GM23338 (cell line): Measurements from ENCODE around the gene UBE2D4. TPM values are rescaled to one million over a fixed set of nuclear protein-coding genes. Genes with fewer than 3 reads are reported as not detected.
"Not testable (repeated sequence)": the region's sequence is repeated elsewhere in the genome, so short reads cannot be mapped to it uniquely, and the experiment has no call there.

Experiments
- ATAC-seq: fragments of 200-7000 bp; cut with Tn5 transposase; 3 replicates; pipeline ENCODE4 v1.9.1; 2020
- DNase-seq: peaks from one replicate; pipeline ENCODE4 v3.0.0-alpha.2; 2015; ENCODE audit warnings: low spot score
- H2AFZ ChIP-seq: fragments of 200-600 bp; sonication (generic); 2 replicates; pipeline ENCODE4 v1.8.0; 2016; ENCODE audit warnings: antibody characterized with exemption, mild to moderate bottlenecking, moderate library complexity
- H3F3A ChIP-seq: fragments of 200-600 bp; sonication (generic); replicated peaks from 2 replicates; pipeline ENCODE4 v1.8.0; 2017; ENCODE audit warnings: antibody characterized with exemption, mixed run types, low read depth
- H3K27ac ChIP-seq: fragments of 200-600 bp; sonication (generic); 2 replicates; pipeline ENCODE4 v1.6.1; 2016; ENCODE audit warnings: low read depth
- H3K27me3 ChIP-seq: fragments of 200-600 bp; sonication (generic); 2 replicates; pipeline ENCODE4 v1.8.0; 2016; ENCODE audit warnings: mild to moderate bottlenecking, mixed run types, moderate library complexity; ENCODE audit not compliant: insufficient read depth
- H3K36me3 ChIP-seq: fragments of 200-600 bp; sonication (generic); 2 replicates; pipeline ENCODE4 v1.8.0; 2016; ENCODE audit warnings: mild to moderate bottlenecking; ENCODE audit not compliant: insufficient read depth
- H3K4me1 ChIP-seq: fragments of 200-600 bp; sonication (generic); 2 replicates; pipeline ENCODE4 v1.8.0; 2016; ENCODE audit warnings: mild to moderate bottlenecking, moderate library complexity; ENCODE audit not compliant: insufficient read depth
- H3K4me2 ChIP-seq: fragments of 200-600 bp; sonication (generic); 2 replicates; pipeline ENCODE4 v1.7.1; 2017; ENCODE audit warnings: mixed run types
- H3K4me3 ChIP-seq: fragments of 200-600 bp; sonication (generic); 2 replicates; pipeline ENCODE4 v1.6.1; 2016; ENCODE audit warnings: mixed run types
- H3K79me2 ChIP-seq: fragments of 200-600 bp; sonication (generic); replicated peaks from 2 replicates; pipeline ENCODE4 v1.8.0; 2017; ENCODE audit warnings: mild to moderate bottlenecking; ENCODE audit not compliant: insufficient read depth
- H3K9me2 ChIP-seq: fragments of 200-600 bp; sonication (generic); 2 replicates; pipeline ENCODE4 v1.8.0; 2017; ENCODE audit not compliant: insufficient read depth
- H4K20me1 ChIP-seq: fragments of 200-600 bp; sonication (generic); replicated peaks from 2 replicates; pipeline ENCODE4 v1.8.0; 2017; ENCODE audit warnings: mild to moderate bottlenecking; ENCODE audit not compliant: insufficient read depth
- H3K27ac Mint-ChIP-seq: 2 replicates; pipeline ENCODE4 v1.8.0; 2020; ENCODE audit warnings: inconsistent platforms, mild to moderate bottlenecking, moderate library complexity, mixed read lengths
- H3K27me3 Mint-ChIP-seq: 3 replicates; pipeline ENCODE4 v1.8.0; 2022; ENCODE audit warnings: low read depth, mild to moderate bottlenecking, moderate library complexity, mixed read lengths, inconsistent platforms; ENCODE audit not compliant: insufficient read depth, poor library complexity
- H3K36me3 Mint-ChIP-seq: 3 replicates; pipeline ENCODE4 v1.8.0; 2021; ENCODE audit warnings: low read depth, mild to moderate bottlenecking, inconsistent platforms, moderate library complexity, mixed read lengths
- H3K4me1 Mint-ChIP-seq: 3 replicates; pipeline ENCODE4 v1.8.0; 2020; ENCODE audit warnings: mild to moderate bottlenecking, inconsistent platforms, mixed read lengths
- H3K4me3 Mint-ChIP-seq: 3 replicates; pipeline ENCODE4 v1.8.0; 2021; ENCODE audit warnings: moderate library complexity, mild to moderate bottlenecking, inconsistent platforms, mixed read lengths
- H3K9me3 Mint-ChIP-seq: 3 replicates; pipeline ENCODE4 v1.8.0; 2020; ENCODE audit warnings: moderate library complexity, mild to moderate bottlenecking, inconsistent platforms, mixed read lengths
- POLR2AphosphoS5 ChIP-seq: IDR thresholded peaks from 2 replicates; pipeline ENCODE4 v1.6.1; 2016; ENCODE audit warnings: antibody characterized with exemption, low read depth
- polyA plus RNA-seq: library from polyadenylated mRNA; unstranded; fragments of >200 nt; fragmentation: Nextera tagmentation; extraction: Ambion mirVana; gene quantifications from 2 replicates; pipeline ENCODE4 v1.2.1, GENCODE V29; 2016
- total RNA-seq: library from RNA; depleted of rRNA; stranded (reverse); fragments of >200 nt; shearing (Covaris generic); gene quantifications from 2 replicates; pipeline ENCODE4 v1.2.3, GENCODE V29; 2014
- TF ChIP-seq, protein P1 (sequence below), 2 experiments: fragments of 200-600 bp in 1 of 2; sonication (generic) in 1 of 2; conservative IDR thresholded peaks; 2 replicates each; pipeline versions ENCODE4 v1.5.1 to v1.6.1; 2016 to 2017; ENCODE audit warnings: antibody characterized with exemption in 2 of 2, low read depth in 2 of 2, mild to moderate bottlenecking in 2 of 2, moderate library complexity in 1 of 2

UBE2D4 gene
- total and polyA plus RNA-seq, 2 experiments from 2014 or later, result 5.8 to 8.4 TPM

DNA sequence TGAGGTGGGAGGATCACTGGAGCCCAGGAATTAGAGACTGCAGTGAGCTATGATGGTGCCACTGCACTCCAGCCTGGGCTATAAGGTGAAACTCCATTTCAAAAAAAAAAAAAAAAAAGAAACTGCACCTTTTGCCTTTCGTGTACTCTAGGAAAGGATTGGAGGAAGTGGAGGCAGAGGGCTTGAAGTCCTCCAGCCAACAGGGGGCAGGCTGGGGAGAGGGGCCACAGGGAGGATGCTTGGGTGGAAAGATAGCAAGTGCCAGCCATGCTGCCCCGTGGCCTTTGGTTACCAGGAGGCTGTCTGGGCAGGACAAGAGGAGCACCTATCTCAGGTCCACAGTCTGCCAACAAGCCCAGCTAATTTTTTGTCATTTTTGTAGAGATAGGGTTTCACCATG lies 57.5 kb downstream of the UBE2D4 start:
- not testable (repeated sequence) for H3K4me1 ChIP-seq, H3F3A ChIP-seq, H3K9me2 ChIP-seq, H3K4me3 Mint-ChIP-seq, H4K20me1 ChIP-seq, H3K4me1 Mint-ChIP-seq, H3K27me3 Mint-ChIP-seq, H3K79me2 ChIP-seq, H3K27ac Mint-ChIP-seq, H3K4me2 ChIP-seq, DNase-seq, H3K27ac ChIP-seq, H2AFZ ChIP-seq, ATAC-seq, H3K4me3 ChIP-seq, H3K27me3 ChIP-seq, H3K36me3 Mint-ChIP-seq, H3K36me3 ChIP-seq, H3K9me3 Mint-ChIP-seq
- TF ChIP-seq, protein P1, sequence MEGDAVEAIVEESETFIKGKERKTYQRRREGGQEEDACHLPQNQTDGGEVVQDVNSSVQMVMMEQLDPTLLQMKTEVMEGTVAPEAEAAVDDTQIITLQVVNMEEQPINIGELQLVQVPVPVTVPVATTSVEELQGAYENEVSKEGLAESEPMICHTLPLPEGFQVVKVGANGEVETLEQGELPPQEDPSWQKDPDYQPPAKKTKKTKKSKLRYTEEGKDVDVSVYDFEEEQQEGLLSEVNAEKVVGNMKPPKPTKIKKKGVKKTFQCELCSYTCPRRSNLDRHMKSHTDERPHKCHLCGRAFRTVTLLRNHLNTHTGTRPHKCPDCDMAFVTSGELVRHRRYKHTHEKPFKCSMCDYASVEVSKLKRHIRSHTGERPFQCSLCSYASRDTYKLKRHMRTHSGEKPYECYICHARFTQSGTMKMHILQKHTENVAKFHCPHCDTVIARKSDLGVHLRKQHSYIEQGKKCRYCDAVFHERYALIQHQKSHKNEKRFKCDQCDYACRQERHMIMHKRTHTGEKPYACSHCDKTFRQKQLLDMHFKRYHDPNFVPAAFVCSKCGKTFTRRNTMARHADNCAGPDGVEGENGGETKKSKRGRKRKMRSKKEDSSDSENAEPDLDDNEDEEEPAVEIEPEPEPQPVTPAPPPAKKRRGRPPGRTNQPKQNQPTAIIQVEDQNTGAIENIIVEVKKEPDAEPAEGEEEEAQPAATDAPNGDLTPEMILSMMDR (conservative IDR thresholded peaks at IDR 0.05; ENCODE audit: low read depth in 2 of 2), result peak; percentile 12 to 31; a peak in 2 of 4 replicates

DNA sequence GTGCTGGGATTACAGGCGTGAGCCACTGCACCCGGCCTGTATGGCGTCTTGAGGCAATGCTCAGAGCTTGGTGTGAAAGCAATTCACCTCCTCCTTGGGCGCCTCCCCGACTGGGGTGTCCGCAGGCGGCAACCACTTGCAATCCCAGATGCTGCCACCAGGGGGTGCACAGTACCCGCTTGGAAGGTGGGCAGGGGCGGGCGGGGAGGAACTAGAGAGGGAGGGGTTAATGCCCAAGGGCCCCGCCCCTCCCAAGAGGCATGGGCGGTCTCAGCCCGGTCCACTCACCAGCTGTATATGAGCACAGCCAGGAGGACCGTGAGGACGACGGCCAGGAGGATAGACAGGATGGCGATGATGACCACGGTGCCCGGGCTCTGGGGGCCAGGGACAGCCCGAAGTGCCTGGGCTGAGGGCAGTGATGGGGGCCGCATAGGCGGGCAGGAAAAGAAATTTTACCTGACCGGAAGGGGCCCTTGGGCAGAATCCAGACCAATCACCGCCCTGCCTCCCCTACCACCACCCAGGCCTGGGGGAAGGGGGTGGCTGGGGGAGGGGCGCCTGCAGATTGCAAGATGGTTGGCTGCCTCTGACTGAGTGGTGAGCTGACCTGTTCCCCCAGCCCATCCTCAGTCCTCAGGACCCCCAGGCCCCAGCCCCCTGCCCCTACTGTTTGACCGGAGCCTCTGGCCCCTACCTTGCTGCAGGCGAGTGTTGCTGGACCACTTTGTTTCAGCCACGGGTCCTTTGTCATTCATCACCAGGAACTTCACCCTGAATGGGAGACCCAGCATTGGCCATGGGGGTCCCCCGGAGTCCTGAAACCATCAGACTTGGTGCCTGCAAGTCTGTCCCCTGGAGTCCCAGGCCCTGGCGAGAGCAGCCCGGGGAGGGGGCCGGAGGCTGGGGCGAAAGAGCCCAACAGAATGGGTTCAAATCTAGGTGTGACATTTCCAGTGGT lies 59.9 kb downstream of the UBE2D4 start:
- Histone ChIP-seq H3K4me3 (peak overlapping the region; percentile 61), H3K4me2 (peak overlapping the region; percentile 78)
- peak overlapping the region; percentile 94 for H3K27ac Mint-ChIP-seq
- H4K20me1 ChIP-seq, H3K4me1 Mint-ChIP-seq, H2AFZ ChIP-seq, H3K36me3 Mint-ChIP-seq, H3K9me2 ChIP-seq, H3K27me3 Mint-ChIP-seq, H3K27me3 ChIP-seq, H3K27ac ChIP-seq, H3K9me3 Mint-ChIP-seq, H3K79me2 ChIP-seq, H3K4me1 ChIP-seq, H3F3A ChIP-seq, H3K36me3 ChIP-seq: not testable (repeated sequence)
- ATAC-seq, result peak; percentile 87
- TF ChIP-seq, protein P1 (conservative IDR thresholded peaks at IDR 0.05; ENCODE audit: low read depth in 2 of 2), result peak; percentile 37 to 72
- peak; percentile 65 for TF ChIP-seq POLR2AphosphoS5
- peak overlapping the region; percentile 82 for H3K4me3 Mint-ChIP-seq
- DNase-seq, result peak; percentile 68

GRCh38 chr7:43987476-43987875 lies 61.2 kb downstream of the UBE2D4 start:
- H3K27ac Mint-ChIP-seq, ATAC-seq, H3K36me3 Mint-ChIP-seq, H3K79me2 ChIP-seq, H3K27ac ChIP-seq, H3K9me3 Mint-ChIP-seq, H3K9me2 ChIP-seq, H3K36me3 ChIP-seq, H4K20me1 ChIP-seq, H3K4me1 Mint-ChIP-seq, H3K4me3 Mint-ChIP-seq, H3F3A ChIP-seq, H3K4me1 ChIP-seq, H2AFZ ChIP-seq, H3K4me2 ChIP-seq, H3K4me3 ChIP-seq, H3K27me3 ChIP-seq, DNase-seq, H3K27me3 Mint-ChIP-seq: not testable (repeated sequence)

DNA sequence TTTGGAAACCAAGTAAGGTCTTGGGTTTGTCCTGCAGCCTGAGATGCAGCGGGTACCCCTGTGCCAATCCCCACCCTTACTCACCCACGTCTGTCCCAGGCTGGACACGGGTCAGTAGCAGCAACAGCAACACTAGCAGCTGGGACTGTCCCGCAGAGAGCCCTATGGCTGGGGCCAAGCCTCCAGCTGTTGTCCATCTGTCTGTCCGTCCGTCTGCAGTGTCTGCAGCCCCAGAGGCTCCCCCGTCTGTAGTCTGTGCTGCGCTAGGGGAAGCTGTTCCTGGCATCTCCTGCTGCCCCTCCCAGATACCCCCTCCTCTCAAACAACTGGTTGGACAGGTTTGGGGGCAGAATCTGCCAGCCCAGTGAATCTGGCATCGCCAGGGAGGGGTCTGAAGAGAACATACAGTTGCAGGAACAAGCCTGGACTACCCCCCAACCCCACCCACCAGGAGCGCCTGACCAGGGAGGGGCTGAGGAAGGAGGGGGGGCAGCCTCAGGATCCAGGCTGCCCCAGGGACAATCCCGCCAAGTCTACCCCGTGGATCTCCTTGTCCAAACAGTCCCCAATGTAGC lies 63.9 kb downstream of the UBE2D4 start:
- not testable (repeated sequence) for ATAC-seq, H3K9me3 Mint-ChIP-seq, H3K27ac Mint-ChIP-seq, H3K27me3 Mint-ChIP-seq, H3K4me2 ChIP-seq, H3K9me2 ChIP-seq, H3F3A ChIP-seq, H4K20me1 ChIP-seq, H3K27me3 ChIP-seq, H3K36me3 Mint-ChIP-seq, H3K36me3 ChIP-seq, H3K79me2 ChIP-seq, H2AFZ ChIP-seq, H3K4me3 Mint-ChIP-seq, H3K4me3 ChIP-seq, DNase-seq, H3K4me1 Mint-ChIP-seq, H3K27ac ChIP-seq, H3K4me1 ChIP-seq

GRCh38 chr7:43990829-43991228 lies 64.6 kb downstream of the UBE2D4 start:
- H3K9me2 ChIP-seq, H3K36me3 Mint-ChIP-seq, H3K4me3 ChIP-seq, H3K36me3 ChIP-seq, H3K9me3 Mint-ChIP-seq, H3K4me1 ChIP-seq, H3K27me3 ChIP-seq, H4K20me1 ChIP-seq, H2AFZ ChIP-seq, H3K27ac Mint-ChIP-seq, H3K4me1 Mint-ChIP-seq, ATAC-seq, DNase-seq, H3F3A ChIP-seq, H3K27me3 Mint-ChIP-seq, H3K79me2 ChIP-seq, H3K27ac ChIP-seq, H3K4me3 Mint-ChIP-seq, H3K4me2 ChIP-seq: not testable (repeated sequence)
